ENCODE data around the gene HOXA10.

- TF ChIP-seq, protein P1, sequence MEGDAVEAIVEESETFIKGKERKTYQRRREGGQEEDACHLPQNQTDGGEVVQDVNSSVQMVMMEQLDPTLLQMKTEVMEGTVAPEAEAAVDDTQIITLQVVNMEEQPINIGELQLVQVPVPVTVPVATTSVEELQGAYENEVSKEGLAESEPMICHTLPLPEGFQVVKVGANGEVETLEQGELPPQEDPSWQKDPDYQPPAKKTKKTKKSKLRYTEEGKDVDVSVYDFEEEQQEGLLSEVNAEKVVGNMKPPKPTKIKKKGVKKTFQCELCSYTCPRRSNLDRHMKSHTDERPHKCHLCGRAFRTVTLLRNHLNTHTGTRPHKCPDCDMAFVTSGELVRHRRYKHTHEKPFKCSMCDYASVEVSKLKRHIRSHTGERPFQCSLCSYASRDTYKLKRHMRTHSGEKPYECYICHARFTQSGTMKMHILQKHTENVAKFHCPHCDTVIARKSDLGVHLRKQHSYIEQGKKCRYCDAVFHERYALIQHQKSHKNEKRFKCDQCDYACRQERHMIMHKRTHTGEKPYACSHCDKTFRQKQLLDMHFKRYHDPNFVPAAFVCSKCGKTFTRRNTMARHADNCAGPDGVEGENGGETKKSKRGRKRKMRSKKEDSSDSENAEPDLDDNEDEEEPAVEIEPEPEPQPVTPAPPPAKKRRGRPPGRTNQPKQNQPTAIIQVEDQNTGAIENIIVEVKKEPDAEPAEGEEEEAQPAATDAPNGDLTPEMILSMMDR (IDR thresholded peaks at IDR 0.05), result no peak
- no peak for TF ChIP-seq POLR2A (IDR thresholded peaks at IDR 0.05)
Measured at GRCh38 chr7:27188386-27189294, 14.5 kb upstream of the HOXA10 start.
